OCI-LY1 (cell line): ENCODE measurements around the gene GPHA2.

Experiments used
- H2AFZ ChIP-seq: fragments of 200-600 bp; sonication (generic), shearing (Covaris generic); 2 replicates; pipeline ENCODE4 v1.6.0; 2014; ENCODE audit warnings: antibody characterized with exemption, mild to moderate bottlenecking, low read length
- H3F3A ChIP-seq: fragments of 200-600 bp; sonication (generic), shearing (Covaris generic); 2 replicates; pipeline ENCODE4 v1.6.0; 2014; ENCODE audit warnings: mild to moderate bottlenecking, antibody characterized with exemption, low read length, moderate library complexity; ENCODE audit not compliant: insufficient read depth
- H3K27ac ChIP-seq: fragments of 200-600 bp; sonication (generic); 2 replicates; pipeline ENCODE4 v1.5.1; 2014; ENCODE audit warnings: low read length, mixed run types, mild to moderate bottlenecking, low read depth; ENCODE audit not compliant: poor library complexity, severe bottlenecking
- H3K27me3 ChIP-seq: fragments of 200-600 bp; sonication (generic); 2 replicates; pipeline ENCODE4 v1.6.0; 2014; ENCODE audit warnings: antibody characterized with exemption, mild to moderate bottlenecking, low read length, moderate library complexity; ENCODE audit not compliant: insufficient read depth
- H3K36me3 ChIP-seq: fragments of 200-600 bp; sonication (generic); 2 replicates; pipeline ENCODE4 v1.6.1; 2014; ENCODE audit warnings: mild to moderate bottlenecking, antibody characterized with exemption, low read length, moderate library complexity, mixed read lengths; ENCODE audit not compliant: insufficient read depth
- H3K4me1 ChIP-seq: fragments of 200-600 bp; sonication (generic); 2 replicates; pipeline ENCODE4 v1.5.1; 2014; ENCODE audit warnings: mild to moderate bottlenecking, low read length, moderate library complexity; ENCODE audit not compliant: insufficient read depth, severe bottlenecking
- H3K4me2 ChIP-seq: fragments of 200-600 bp; sonication (generic), shearing (Covaris generic); 2 replicates; pipeline ENCODE4 v1.6.1; 2014; ENCODE audit warnings: low read length
- H3K4me3 ChIP-seq: fragments of 200-600 bp; sonication (generic); 2 replicates; pipeline ENCODE4 v1.5.1; 2014; ENCODE audit warnings: low read length, low read depth, mild to moderate bottlenecking, mixed read lengths; ENCODE audit not compliant: poor library complexity, severe bottlenecking
- H3K79me2 ChIP-seq: fragments of 200-600 bp; shearing (Covaris generic); 2 replicates; pipeline ENCODE4 v1.6.1; 2016; ENCODE audit warnings: mixed run types, low read length, mixed read lengths; ENCODE audit not compliant: insufficient read depth
- H3K9ac ChIP-seq: fragments of 200-600 bp; sonication (generic), shearing (Covaris generic); 2 replicates; pipeline ENCODE4 v1.6.1; 2014; ENCODE audit warnings: mild to moderate bottlenecking, low read length, mixed read lengths
- H3K9me2 ChIP-seq: fragments of 200-600 bp; sonication (generic), shearing (Covaris generic); 2 replicates; pipeline ENCODE4 v1.6.1; 2014; ENCODE audit warnings: low read depth, mild to moderate bottlenecking, low read length, mixed read lengths
- H3K9me3 ChIP-seq: fragments of 200-600 bp; shearing (Covaris generic); 2 replicates; pipeline ENCODE4 v1.6.1; 2014; ENCODE audit warnings: low read length, mixed read lengths
- H4K20me1 ChIP-seq: fragments of 200-600 bp; sonication (generic), shearing (Covaris generic); 2 replicates; pipeline ENCODE4 v1.6.0; 2016; ENCODE audit warnings: mild to moderate bottlenecking, low read length; ENCODE audit not compliant: insufficient read depth
- CTCF ChIP-seq: fragments of 200-600 bp; sonication (generic), shearing (Covaris generic); IDR thresholded peaks from 2 replicates; pipeline ENCODE4 v1.5.1; 2017; ENCODE audit warnings: mild to moderate bottlenecking, antibody characterized with exemption, low read length, moderate library complexity, mixed read lengths
- EZH2 ChIP-seq: fragments of 200-600 bp; sonication (generic), shearing (Covaris generic); IDR thresholded peaks from 2 replicates; pipeline ENCODE4 v1.8.0; 2017; ENCODE audit warnings: borderline replicate concordance, mixed run types, mild to moderate bottlenecking, antibody characterized with exemption, low read length, moderate library complexity, mixed read lengths

The GPHA2 gene

GRCh38 chr11:64897381-64898075 is 38.2 kb downstream of the GPHA2 start:
- H3K9me2 ChIP-seq: no peaks in the 10 kb centered on the region
- no peak overlapping the region for H3K9ac ChIP-seq
- H3K79me2 ChIP-seq: no peaks in the 10 kb centered on the region
- no peak overlapping the region for H3K4me3 ChIP-seq
- no peak overlapping the region for H2AFZ ChIP-seq
- H3K27me3 ChIP-seq: no peaks in the 10 kb centered on the region
- peaks cover 39% of the 10 kb centered on the region for H3K36me3 ChIP-seq
- H4K20me1 ChIP-seq: no peaks in the 10 kb centered on the region
- no peaks in the 10 kb centered on the region for H3F3A ChIP-seq
- H3K9me3 ChIP-seq: no peaks in the 10 kb centered on the region
- H3K4me2 ChIP-seq: no peak overlapping the region
- H3K4me1 ChIP-seq: peaks cover 21% of the 10 kb centered on the region
- TF ChIP-seq EZH2: no peak
- no peak for TF ChIP-seq CTCF
- no peak overlapping the region for H3K27ac ChIP-seq

GRCh38 chr11:64896448-64897022 is 39.2 kb downstream of the GPHA2 start:
- no peak overlapping the region for H3K4me3 ChIP-seq
- no peaks in the 10 kb centered on the region for H3K9me2 ChIP-seq
- no peaks in the 10 kb centered on the region for H3K27me3 ChIP-seq
- no peak overlapping the region for H3K4me2 ChIP-seq
- no peak overlapping the region for H3K9ac ChIP-seq
- no peaks in the 10 kb centered on the region for H4K20me1 ChIP-seq
- peaks cover 21% of the 10 kb centered on the region for H3K4me1 ChIP-seq
- no peak for TF ChIP-seq EZH2
- TF ChIP-seq CTCF: no peak
- no peak overlapping the region for H3K27ac ChIP-seq
- no peaks in the 10 kb centered on the region for H3K9me3 ChIP-seq
- peaks cover 32% of the 10 kb centered on the region for H3K36me3 ChIP-seq
- H2AFZ ChIP-seq: no peak overlapping the region
- no peaks in the 10 kb centered on the region for H3K79me2 ChIP-seq
- H3F3A ChIP-seq: no peaks in the 10 kb centered on the region

- H3K27me3 ChIP-seq: no peaks in the 10 kb centered on the region
- H3K9me2 ChIP-seq: no peaks in the 10 kb centered on the region
- no peaks in the 10 kb centered on the region for H4K20me1 ChIP-seq
- no peaks in the 10 kb centered on the region for H3K9me3 ChIP-seq
- H2AFZ ChIP-seq: no peak overlapping the region
- peaks cover 27% of the 10 kb centered on the region for H3K36me3 ChIP-seq
- no peak overlapping the region for H3K9ac ChIP-seq
- no peak overlapping the region for H3K27ac ChIP-seq
- H3K4me1 ChIP-seq: peaks cover 14% of the 10 kb centered on the region
- H3K4me3 ChIP-seq: no peak overlapping the region
- no peak overlapping the region for H3K4me2 ChIP-seq
- H3K79me2 ChIP-seq: no peaks in the 10 kb centered on the region
- H3F3A ChIP-seq: no peaks in the 10 kb centered on the region
- TF ChIP-seq EZH2 (no peak), CTCF (no peak)
Measured at GRCh38 chr11:64894812-64895452, 40.8 kb downstream of the GPHA2 start.
